CD4-positive, CD25-positive, alpha-beta regulatory T cell (primary cell): ENCODE data around the gene MIXL1. TPM values are rescaled to one million over a fixed set of nuclear protein-coding genes. Genes with fewer than 3 reads are reported as not detected.

Experiments
- ATAC-seq, 2 donors: fragments of 150-1000 bp; cut with Tn5 transposase; one replicate each; pipeline ENCODE4 v1.10.0; 2021; ENCODE audit warnings: low read depth in 2 of 2, moderate number of reproducible peaks in 2 of 2, moderate library complexity in 1 of 2
- DNase-seq, 3 donors: peaks; one replicate each; pipeline versions ENCODE4 v3.0.0 to v3.0.0-alpha.2; 2012 to 2022; ENCODE audit warnings: mixed read lengths in 1 of 3
- H3K27ac ChIP-seq: one replicate; pipeline ENCODE4 v1.7.0; 2013; ENCODE audit warnings: mild to moderate bottlenecking, low read length; ENCODE audit not compliant: insufficient read depth, poor library complexity, severe bottlenecking
- H3K27me3 ChIP-seq: one replicate; pipeline ENCODE4 v1.7.0; 2013; ENCODE audit warnings: low read length; ENCODE audit not compliant: control insufficient read depth, insufficient read depth
- H3K36me3 ChIP-seq: one replicate; pipeline ENCODE4 v1.7.0; 2013; ENCODE audit warnings: mild to moderate bottlenecking, low read length, moderate library complexity; ENCODE audit not compliant: control insufficient read depth, insufficient read depth
- H3K4me1 ChIP-seq: 2 replicates; pipeline ENCODE4 v1.7.0; 2013; ENCODE audit warnings: mild to moderate bottlenecking, low read length; ENCODE audit not compliant: insufficient read depth, control insufficient read depth, poor library complexity, severe bottlenecking
- H3K4me3 ChIP-seq: one replicate; pipeline ENCODE4 v1.7.0; 2013; ENCODE audit warnings: low read depth, mild to moderate bottlenecking, low read length, moderate library complexity
- H3K9me3 ChIP-seq, 2 experiments: 1 replicate in 1 of 2; 2 replicates in 1 of 2; pipeline ENCODE4 v1.7.0; 2013; ENCODE audit warnings: low read length in 2 of 2, mild to moderate bottlenecking in 1 of 2, moderate library complexity in 1 of 2; ENCODE audit not compliant: control insufficient read depth in 2 of 2
- H3K27ac Mint-ChIP-seq, 3 donors: one replicate each; pipeline ENCODE4 v1.8.0; 2020 to 2022; ENCODE audit warnings: mild to moderate bottlenecking in 3 of 3, mixed read lengths in 3 of 3, moderate library complexity in 2 of 3
- H3K27me3 Mint-ChIP-seq: one replicate; pipeline ENCODE4 v1.8.0; 2022; ENCODE audit warnings: mild to moderate bottlenecking, mixed read lengths
- H3K36me3 Mint-ChIP-seq: one replicate; pipeline ENCODE4 v1.8.0; 2020; ENCODE audit warnings: mixed read lengths
- H3K4me1 Mint-ChIP-seq, 4 donors: one replicate each; pipeline ENCODE4 v1.8.0; 2020 to 2022; ENCODE audit warnings: mixed read lengths in 4 of 4, mild to moderate bottlenecking in 1 of 4
- H3K4me3 Mint-ChIP-seq, 4 donors: one replicate each; pipeline ENCODE4 v1.8.0; 2020 to 2022; ENCODE audit warnings: mild to moderate bottlenecking in 4 of 4, mixed read lengths in 4 of 4, moderate library complexity in 3 of 4
- H3K9me3 Mint-ChIP-seq, 7 donors: one replicate each; pipeline ENCODE4 v1.8.0; 2020 to 2022; ENCODE audit warnings: mixed read lengths in 7 of 7, mild to moderate bottlenecking in 3 of 7, moderate library complexity in 2 of 7
- polyA plus RNA-seq, 4 donors: library from polyadenylated mRNA; unstranded; fragments of 300-500 nt; fragmentation: Illumina TruSeq; gene quantifications; one replicate each; pipeline ENCODE4 v1.2.3, GENCODE V29; 2021
- total RNA-seq: library from RNA; stranded (reverse); gene quantifications from one replicate; pipeline ENCODE4 v1.2.3, GENCODE V29; 2022

Gene MIXL1
- total and polyA plus RNA-seq, 5 donors from 2014 or later, result not detected

- no peaks in the 10 kb centered on the region for H3K9me3 ChIP-seq
- Mint-ChIP-seq H3K36me3 (no peaks in the 10 kb centered on the region), H3K27ac (no peak overlapping the region), H3K27me3 (peaks cover 33% of the 10 kb centered on the region), H3K4me3 (no peak overlapping the region), H3K9me3 (peaks cover 0 to 1% (median 0%) of the 10 kb centered on the region in 7 donors), H3K4me1 (no peaks in the 10 kb centered on the region)
- DNase-seq (no peak), ATAC-seq (no peak)
- no peak overlapping the region for H3K27ac ChIP-seq
- no peak overlapping the region for H3K4me3 ChIP-seq
- no peaks in the 10 kb centered on the region for H3K4me1 ChIP-seq
- no peaks in the 10 kb centered on the region for H3K36me3 ChIP-seq
- no peaks in the 10 kb centered on the region for H3K27me3 ChIP-seq
Observed at GRCh38 chr1:226204198-226204597, 19.3 kb upstream of the MIXL1 start.

DNA sequence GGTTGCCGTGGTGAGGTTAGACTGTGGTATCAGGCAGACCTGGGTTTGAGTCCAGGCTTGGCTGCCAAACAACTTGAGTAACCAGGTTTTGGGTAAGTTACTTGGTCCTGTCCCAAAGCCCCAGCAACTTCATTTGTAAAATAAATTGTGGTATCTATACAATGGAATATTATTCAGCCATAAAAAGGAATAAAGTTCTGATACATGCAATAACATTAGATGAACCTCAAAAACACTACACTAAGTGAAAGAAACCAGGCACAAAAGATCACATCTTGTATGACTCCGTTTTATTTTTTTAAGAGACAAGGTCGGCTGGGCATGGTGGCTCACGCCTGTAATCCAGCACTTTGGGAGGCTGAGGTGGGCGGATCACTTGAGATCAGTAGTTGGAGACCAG is 16.4 kb upstream of the MIXL1 start:
- Mint-ChIP-seq H3K27me3 (peaks cover 21% of the 10 kb centered on the region), H3K4me3 (no peak overlapping the region), H3K27ac (no peak overlapping the region), H3K9me3 (no peaks in the 10 kb centered on the region), H3K4me1 (no peaks in the 10 kb centered on the region), H3K36me3 (no peaks in the 10 kb centered on the region)
- no peaks in the 10 kb centered on the region for H3K36me3 ChIP-seq
- no peak for DNase-seq
- no peak for ATAC-seq
- H3K4me1 ChIP-seq, result no peaks in the 10 kb centered on the region
- H3K27me3 ChIP-seq, result no peaks in the 10 kb centered on the region
- H3K9me3 ChIP-seq, result no peaks in the 10 kb centered on the region
- H3K4me3 ChIP-seq, result no peak overlapping the region
- no peak overlapping the region for H3K27ac ChIP-seq

DNA sequence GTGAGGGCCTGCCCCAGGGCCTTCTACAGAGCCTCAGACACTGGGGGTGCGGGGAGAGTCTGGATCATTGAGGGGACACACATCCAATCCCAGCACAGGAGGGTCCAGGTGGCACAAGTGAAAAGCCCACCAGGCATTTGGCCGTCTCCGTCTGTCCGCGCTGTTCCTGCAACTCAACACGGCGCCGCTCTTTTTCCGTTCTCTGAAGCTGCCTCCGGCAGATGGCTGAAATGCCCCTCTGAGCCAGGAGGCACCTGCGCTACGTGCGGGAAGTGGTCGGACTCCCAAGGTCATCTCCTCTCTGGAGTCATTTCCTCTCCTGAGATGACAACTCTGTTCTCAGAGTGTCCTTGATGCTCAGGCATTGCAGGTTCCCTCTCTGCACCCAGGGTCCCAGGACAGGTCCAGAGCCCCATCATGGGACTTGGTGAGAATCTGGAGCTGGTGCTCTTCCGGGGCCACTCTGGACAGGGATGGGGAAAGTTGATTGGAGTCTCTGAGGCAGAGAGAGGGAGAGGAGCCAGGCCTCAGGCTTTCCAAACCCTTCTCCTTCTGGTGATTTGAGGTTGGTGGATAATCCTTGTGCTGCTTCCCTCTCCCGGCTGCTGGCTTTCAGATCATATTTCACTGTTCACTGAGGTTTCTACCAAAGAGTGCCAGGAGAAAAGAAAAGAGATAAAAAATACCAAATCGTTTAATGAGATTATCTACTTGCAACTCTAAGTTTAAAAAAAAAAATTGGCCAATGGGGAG is 14.0 kb upstream of the MIXL1 start:
- Histone ChIP-seq H3K27ac (no peak overlapping the region), H3K4me1 (no peaks in the 10 kb centered on the region), H3K27me3 (no peaks in the 10 kb centered on the region), H3K9me3 (no peaks in the 10 kb centered on the region), H3K4me3 (no peak overlapping the region), H3K36me3 (no peaks in the 10 kb centered on the region)
- Mint-ChIP-seq H3K36me3 (no peaks in the 10 kb centered on the region), H3K27me3 (peaks cover 16% of the 10 kb centered on the region), H3K4me1 (no peaks in the 10 kb centered on the region), H3K4me3 (no peak overlapping the region), H3K9me3 (no peaks in the 10 kb centered on the region), H3K27ac (no peak overlapping the region)
- ATAC-seq (no peak), DNase-seq (no peak)

DNA sequence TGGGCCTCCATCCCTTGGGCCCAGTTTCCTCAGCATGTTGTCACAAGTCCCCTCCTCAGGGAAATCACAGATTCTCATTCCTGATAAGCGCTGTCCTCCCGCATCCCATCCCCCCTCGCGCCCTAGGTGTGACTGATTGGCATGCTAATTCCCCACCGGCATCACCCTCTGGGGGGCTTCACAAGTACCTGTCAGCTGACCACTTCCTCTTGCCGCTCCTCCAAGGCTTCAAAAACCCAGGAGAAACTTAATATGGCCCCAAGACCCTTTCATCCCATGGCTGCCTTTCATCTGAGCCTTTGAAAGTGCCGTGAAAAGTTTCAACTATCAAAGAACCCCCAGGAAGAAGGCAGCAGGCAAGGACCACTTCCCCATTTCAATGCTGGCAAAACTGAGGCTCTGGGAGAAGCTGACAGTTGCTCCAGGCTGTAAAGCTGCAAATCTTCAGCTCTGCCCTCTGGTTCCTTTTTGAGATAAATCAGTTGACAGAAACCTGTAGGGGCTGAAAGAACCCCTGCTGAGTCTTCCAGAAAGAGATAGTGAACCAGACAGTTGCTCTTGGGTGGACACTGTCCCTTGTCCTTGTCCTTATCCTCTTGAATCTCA is 12.8 kb upstream of the MIXL1 start:
- H3K27me3 ChIP-seq, result no peaks in the 10 kb centered on the region
- ATAC-seq (no peak), DNase-seq (no peak)
- Mint-ChIP-seq H3K4me3 (no peak overlapping the region), H3K4me1 (peaks cover 0 to 4% (median 0%) of the 10 kb centered on the region in 4 donors), H3K36me3 (no peaks in the 10 kb centered on the region), H3K9me3 (no peaks in the 10 kb centered on the region), H3K27me3 (peaks cover 18% of the 10 kb centered on the region), H3K27ac (no peak overlapping the region)
- H3K4me3 ChIP-seq, result no peak overlapping the region
- H3K4me1 ChIP-seq, result no peaks in the 10 kb centered on the region
- no peaks in the 10 kb centered on the region for H3K36me3 ChIP-seq
- no peak overlapping the region for H3K27ac ChIP-seq
- H3K9me3 ChIP-seq, result no peaks in the 10 kb centered on the region

- no peak overlapping the region for H3K27ac Mint-ChIP-seq
- H3K4me1 ChIP-seq, result no peaks in the 10 kb centered on the region
- H3K36me3 ChIP-seq, result no peaks in the 10 kb centered on the region
- ATAC-seq (no peak), DNase-seq (no peak)
- no peaks in the 10 kb centered on the region for H3K9me3 ChIP-seq
- H3K9me3 Mint-ChIP-seq, result no peaks in the 10 kb centered on the region
- H3K4me1 Mint-ChIP-seq, result peaks cover 0 to 6% (median 0%) of the 10 kb centered on the region in 4 donors
- H3K27me3 ChIP-seq, result no peaks in the 10 kb centered on the region
- H3K4me3 Mint-ChIP-seq, result no peak overlapping the region
- no peak overlapping the region for H3K27ac ChIP-seq
- H3K27me3 Mint-ChIP-seq, result peaks cover 18% of the 10 kb centered on the region
- H3K4me3 ChIP-seq, result no peak overlapping the region
- no peaks in the 10 kb centered on the region for H3K36me3 Mint-ChIP-seq
Observed at GRCh38 chr1:226211181-226211821, 12.2 kb upstream of the MIXL1 start.

DNA sequence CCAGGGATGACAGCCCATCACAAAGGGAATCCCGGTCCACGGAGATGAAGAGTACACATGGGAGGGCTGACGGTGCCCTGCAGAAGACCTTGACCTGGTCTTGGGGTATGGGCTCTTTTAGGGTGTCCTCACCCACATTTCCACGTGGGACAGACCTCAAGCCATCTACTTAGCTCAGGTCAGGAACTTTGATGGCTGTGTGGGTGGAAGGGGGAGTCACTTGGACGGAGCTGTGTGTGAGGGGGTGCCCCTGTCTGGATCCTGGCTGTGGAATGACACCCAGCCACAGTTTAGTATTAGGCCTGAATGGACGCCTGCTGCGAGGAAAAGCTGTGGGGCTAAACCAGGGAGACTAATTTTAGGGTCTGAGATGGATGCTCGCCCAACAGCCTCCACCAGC is 10.9 kb upstream of the MIXL1 start:
- ATAC-seq (no peak), DNase-seq (no peak)
- no peaks in the 10 kb centered on the region for H3K9me3 ChIP-seq
- H3K9me3 Mint-ChIP-seq, result no peaks in the 10 kb centered on the region
- no peak overlapping the region for H3K4me3 Mint-ChIP-seq
- H3K4me3 ChIP-seq, result no peak overlapping the region
- no peaks in the 10 kb centered on the region for H3K4me1 ChIP-seq
- H3K27me3 Mint-ChIP-seq, result peaks cover 25% of the 10 kb centered on the region
- no peak overlapping the region for H3K27ac ChIP-seq
- no peak overlapping the region for H3K27ac Mint-ChIP-seq
- H3K36me3 ChIP-seq, result no peaks in the 10 kb centered on the region
- H3K27me3 ChIP-seq, result no peaks in the 10 kb centered on the region
- no peaks in the 10 kb centered on the region for H3K36me3 Mint-ChIP-seq
- H3K4me1 Mint-ChIP-seq, result peaks cover 0 to 6% (median 0%) of the 10 kb centered on the region in 4 donors

- Mint-ChIP-seq H3K4me1 (peaks cover 0 to 6% (median 0%) of the 10 kb centered on the region in 4 donors), H3K9me3 (no peaks in the 10 kb centered on the region), H3K4me3 (no peak overlapping the region), H3K27me3 (peaks cover 33% of the 10 kb centered on the region), H3K36me3 (no peaks in the 10 kb centered on the region), H3K27ac (no peak overlapping the region)
- Histone ChIP-seq H3K4me3 (no peak overlapping the region), H3K36me3 (no peaks in the 10 kb centered on the region), H3K27ac (no peak overlapping the region), H3K4me1 (no peaks in the 10 kb centered on the region), H3K27me3 (no peaks in the 10 kb centered on the region), H3K9me3 (no peaks in the 10 kb centered on the region)
- DNase-seq, result no peak
- ATAC-seq, result no peak
Observed at GRCh38 chr1:226215239-226215638, 8.2 kb upstream of the MIXL1 start.
